ENCODE results near the gene NRN1L.
A peak's percentile ranks its signal among the peaks of the same experiment; 100 is the strongest.

The NRN1L gene

DNA sequence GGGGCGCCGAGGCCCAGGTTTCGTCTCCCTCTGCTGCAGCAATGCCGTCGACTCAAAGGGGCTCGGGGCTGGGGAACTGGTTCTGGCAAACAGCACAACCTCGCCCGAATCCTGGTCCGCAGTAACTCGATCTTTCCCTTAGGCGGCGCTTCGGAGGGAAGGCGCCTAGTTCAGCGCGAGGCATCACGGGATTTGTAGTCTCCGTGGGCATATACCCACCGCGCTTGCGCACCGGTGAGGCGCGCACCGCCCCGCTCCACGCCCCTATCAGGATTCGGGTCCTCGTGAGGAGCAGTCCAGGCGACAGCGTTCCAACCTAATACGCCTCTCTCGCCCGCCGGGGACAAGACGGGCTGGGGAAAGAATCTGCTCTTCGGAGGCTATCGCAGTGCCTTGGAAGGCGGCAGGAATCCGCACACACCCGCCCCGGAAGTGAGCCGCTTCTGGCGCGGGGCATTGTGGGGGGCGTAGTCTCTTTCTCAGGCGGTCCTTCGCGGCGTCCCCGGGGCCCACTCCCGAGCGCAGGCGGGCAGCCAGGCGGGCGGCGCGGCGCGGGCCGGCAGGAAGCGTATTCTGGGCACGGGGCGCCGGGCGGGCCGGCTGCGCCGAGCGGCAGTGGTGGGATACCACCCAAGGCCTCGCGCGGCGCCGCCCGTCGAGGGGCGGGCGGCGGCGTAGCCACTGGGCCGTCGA lies 42.7 kb upstream of the NRN1L start, which contains the start of gene THAP11:
TSS of gene THAP11 (plus strand) at position 505 of the 693 bp plus-strand sequence. CDS start 235 bp downstream, outside the sequence.
- Histone ChIP-seq H3K27me3 (ENCODE audit: insufficient read depth, low read length, poor library complexity) (no peaks in the 10 kb centered on the region), H3K79me2 (ENCODE audit: insufficient read depth, low read length) (peaks cover 41% of the 10 kb centered on the region), H4K20me1 (ENCODE audit: insufficient read depth, low read length) (peaks cover 21% of the 10 kb centered on the region), H3K4me2 (ENCODE audit: insufficient read depth, low read length) (peak within 1 kb of the TSS; percentile 92), H3K36me3 (ENCODE audit: insufficient read depth, low read length) (peaks cover 17% of the 10 kb centered on the region), H3K9ac (ENCODE audit: low read depth, low read length) (peak within 1 kb of the TSS; percentile 62), H3K4me1 (ENCODE audit: insufficient read depth, low read length) (peaks cover 46% of the 10 kb centered on the region), H3K9me3 (ENCODE audit: insufficient read depth, low read length, severe bottlenecking) (no peaks in the 10 kb centered on the region), H3K4me3 (ENCODE audit: low read depth in 1 of 2, low read length in 2 of 2) (peak within 1 kb of the TSS; percentile 27 to 71), H3K27ac (ENCODE audit: low read length) (peak within 1 kb of the TSS; percentile 94), H2AFZ (ENCODE audit: low read depth, low read length) (peak within 1 kb of the TSS; percentile 89)
- ATAC-seq (ENCODE audit: insufficient read depth, low read depth) (peak; percentile 49), DNase-seq (peak; percentile 96)
- TF ChIP-seq, protein P1, sequence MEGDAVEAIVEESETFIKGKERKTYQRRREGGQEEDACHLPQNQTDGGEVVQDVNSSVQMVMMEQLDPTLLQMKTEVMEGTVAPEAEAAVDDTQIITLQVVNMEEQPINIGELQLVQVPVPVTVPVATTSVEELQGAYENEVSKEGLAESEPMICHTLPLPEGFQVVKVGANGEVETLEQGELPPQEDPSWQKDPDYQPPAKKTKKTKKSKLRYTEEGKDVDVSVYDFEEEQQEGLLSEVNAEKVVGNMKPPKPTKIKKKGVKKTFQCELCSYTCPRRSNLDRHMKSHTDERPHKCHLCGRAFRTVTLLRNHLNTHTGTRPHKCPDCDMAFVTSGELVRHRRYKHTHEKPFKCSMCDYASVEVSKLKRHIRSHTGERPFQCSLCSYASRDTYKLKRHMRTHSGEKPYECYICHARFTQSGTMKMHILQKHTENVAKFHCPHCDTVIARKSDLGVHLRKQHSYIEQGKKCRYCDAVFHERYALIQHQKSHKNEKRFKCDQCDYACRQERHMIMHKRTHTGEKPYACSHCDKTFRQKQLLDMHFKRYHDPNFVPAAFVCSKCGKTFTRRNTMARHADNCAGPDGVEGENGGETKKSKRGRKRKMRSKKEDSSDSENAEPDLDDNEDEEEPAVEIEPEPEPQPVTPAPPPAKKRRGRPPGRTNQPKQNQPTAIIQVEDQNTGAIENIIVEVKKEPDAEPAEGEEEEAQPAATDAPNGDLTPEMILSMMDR (IDR thresholded peaks at IDR 0.05; ENCODE audit: borderline replicate concordance, extremely low read depth, low read length, poor library complexity, severe bottlenecking): peak; percentile 95
- TF ChIP-seq EZH2 (IDR thresholded peaks at IDR 0.05; ENCODE audit: borderline replicate concordance, low read depth, low read length, severe bottlenecking): no peak

DNA sequence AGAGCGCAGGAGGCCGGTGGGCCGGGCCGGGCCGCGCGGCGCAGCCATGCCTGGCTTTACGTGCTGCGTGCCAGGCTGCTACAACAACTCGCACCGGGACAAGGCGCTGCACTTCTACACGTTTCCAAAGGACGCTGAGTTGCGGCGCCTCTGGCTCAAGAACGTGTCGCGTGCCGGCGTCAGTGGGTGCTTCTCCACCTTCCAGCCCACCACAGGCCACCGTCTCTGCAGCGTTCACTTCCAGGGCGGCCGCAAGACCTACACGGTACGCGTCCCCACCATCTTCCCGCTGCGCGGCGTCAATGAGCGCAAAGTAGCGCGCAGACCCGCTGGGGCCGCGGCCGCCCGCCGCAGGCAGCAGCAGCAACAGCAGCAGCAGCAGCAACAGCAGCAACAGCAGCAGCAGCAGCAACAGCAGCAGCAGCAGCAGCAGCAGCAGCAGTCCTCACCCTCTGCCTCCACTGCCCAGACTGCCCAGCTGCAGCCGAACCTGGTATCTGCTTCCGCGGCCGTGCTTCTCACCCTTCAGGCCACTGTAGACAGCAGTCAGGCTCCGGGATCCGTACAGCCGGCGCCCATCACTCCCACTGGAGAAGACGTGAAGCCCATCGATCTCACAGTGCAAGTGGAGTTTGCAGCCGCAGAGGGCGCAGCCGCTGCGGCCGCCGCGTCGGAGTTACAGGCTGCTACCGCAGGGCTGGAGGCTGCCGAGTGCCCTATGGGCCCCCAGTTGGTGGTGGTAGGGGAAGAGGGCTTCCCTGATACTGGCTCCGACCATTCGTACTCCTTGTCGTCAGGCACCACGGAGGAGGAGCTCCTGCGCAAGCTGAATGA lies 42.0 kb upstream of the NRN1L start:
- Histone ChIP-seq H2AFZ (ENCODE audit: low read depth, low read length) (peak overlapping the region; percentile 89), H3K27me3 (ENCODE audit: insufficient read depth, low read length, poor library complexity) (no peaks in the 10 kb centered on the region), H3K4me1 (ENCODE audit: insufficient read depth, low read length) (peaks cover 48% of the 10 kb centered on the region), H3K4me3 (ENCODE audit: low read depth in 1 of 2, low read length in 2 of 2) (peak overlapping the region; percentile 27 to 71; a peak in 3 of 4 replicates), H3K9me3 (ENCODE audit: insufficient read depth, low read length, severe bottlenecking) (no peaks in the 10 kb centered on the region), H3K4me2 (ENCODE audit: insufficient read depth, low read length) (peak overlapping the region; percentile 92), H4K20me1 (ENCODE audit: insufficient read depth, low read length) (peaks cover 28% of the 10 kb centered on the region), H3K36me3 (ENCODE audit: insufficient read depth, low read length) (peaks cover 21% of the 10 kb centered on the region), H3K27ac (ENCODE audit: low read length) (peak overlapping the region; percentile 94), H3K79me2 (ENCODE audit: insufficient read depth, low read length) (peaks cover 49% of the 10 kb centered on the region), H3K9ac (ENCODE audit: low read depth, low read length) (peak overlapping the region; percentile 62)
- DNase-seq (peak; percentile 63), ATAC-seq (ENCODE audit: insufficient read depth, low read depth) (peak; percentile 12)
- TF ChIP-seq, protein P1 (IDR thresholded peaks at IDR 0.05; ENCODE audit: borderline replicate concordance, extremely low read depth, low read length, poor library complexity, severe bottlenecking): peak; percentile 54
- no peak for TF ChIP-seq EZH2 (IDR thresholded peaks at IDR 0.05; ENCODE audit: borderline replicate concordance, low read depth, low read length, severe bottlenecking)

DNA sequence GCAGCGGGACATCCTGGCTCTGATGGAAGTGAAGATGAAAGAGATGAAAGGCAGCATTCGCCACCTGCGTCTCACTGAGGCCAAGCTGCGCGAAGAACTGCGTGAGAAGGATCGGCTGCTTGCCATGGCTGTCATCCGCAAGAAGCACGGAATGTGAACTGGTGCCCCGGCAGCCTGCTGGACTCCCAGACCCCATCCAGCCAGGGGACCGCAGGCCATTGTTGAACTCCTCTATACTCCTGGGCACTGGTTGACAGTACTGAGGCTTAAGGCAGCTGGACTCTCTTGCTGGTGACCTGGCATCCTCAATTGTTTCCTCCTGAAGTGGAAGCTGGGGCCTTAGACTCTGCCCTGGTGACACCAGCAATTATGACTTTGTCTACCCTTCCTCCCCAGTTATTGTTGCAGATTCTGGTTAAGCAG lies 41.3 kb upstream of the NRN1L start:
- DNase-seq (peak; percentile 86), ATAC-seq (ENCODE audit: insufficient read depth, low read depth) (peak; percentile 44)
- Histone ChIP-seq H3K4me1 (ENCODE audit: insufficient read depth, low read length) (peaks cover 55% of the 10 kb centered on the region), H3K27ac (ENCODE audit: low read length) (peak overlapping the region; percentile 94), H4K20me1 (ENCODE audit: insufficient read depth, low read length) (peaks cover 34% of the 10 kb centered on the region), H3K36me3 (ENCODE audit: insufficient read depth, low read length) (peaks cover 21% of the 10 kb centered on the region), H2AFZ (ENCODE audit: low read depth, low read length) (peak overlapping the region; percentile 89), H3K4me2 (ENCODE audit: insufficient read depth, low read length) (peak overlapping the region; percentile 92), H3K9me3 (ENCODE audit: insufficient read depth, low read length, severe bottlenecking) (no peaks in the 10 kb centered on the region), H3K79me2 (ENCODE audit: insufficient read depth, low read length) (peaks cover 55% of the 10 kb centered on the region), H3K9ac (ENCODE audit: low read depth, low read length) (peak overlapping the region; percentile 62), H3K4me3 (ENCODE audit: low read depth in 1 of 2, low read length in 2 of 2) (peak overlapping the region; percentile 27 to 71; a peak in 3 of 4 replicates), H3K27me3 (ENCODE audit: insufficient read depth, low read length, poor library complexity) (no peaks in the 10 kb centered on the region)
- TF ChIP-seq, protein P1 (IDR thresholded peaks at IDR 0.05; ENCODE audit: borderline replicate concordance, extremely low read depth, low read length, poor library complexity, severe bottlenecking): no peak
- no peak for TF ChIP-seq EZH2 (IDR thresholded peaks at IDR 0.05; ENCODE audit: borderline replicate concordance, low read depth, low read length, severe bottlenecking)
